Measurements from ENCODE around the gene PSMD13. TPM values are rescaled to one million over a fixed set of nuclear protein-coding genes. Genes with fewer than 3 reads are reported as not detected.

PSMD13 gene
- total and polyA plus RNA-seq, 2 of the 13 experiments (the other 11 are each of a cell fraction or from before 2014, with no cell fraction given), result 83.0 to 117 TPM

DNA sequence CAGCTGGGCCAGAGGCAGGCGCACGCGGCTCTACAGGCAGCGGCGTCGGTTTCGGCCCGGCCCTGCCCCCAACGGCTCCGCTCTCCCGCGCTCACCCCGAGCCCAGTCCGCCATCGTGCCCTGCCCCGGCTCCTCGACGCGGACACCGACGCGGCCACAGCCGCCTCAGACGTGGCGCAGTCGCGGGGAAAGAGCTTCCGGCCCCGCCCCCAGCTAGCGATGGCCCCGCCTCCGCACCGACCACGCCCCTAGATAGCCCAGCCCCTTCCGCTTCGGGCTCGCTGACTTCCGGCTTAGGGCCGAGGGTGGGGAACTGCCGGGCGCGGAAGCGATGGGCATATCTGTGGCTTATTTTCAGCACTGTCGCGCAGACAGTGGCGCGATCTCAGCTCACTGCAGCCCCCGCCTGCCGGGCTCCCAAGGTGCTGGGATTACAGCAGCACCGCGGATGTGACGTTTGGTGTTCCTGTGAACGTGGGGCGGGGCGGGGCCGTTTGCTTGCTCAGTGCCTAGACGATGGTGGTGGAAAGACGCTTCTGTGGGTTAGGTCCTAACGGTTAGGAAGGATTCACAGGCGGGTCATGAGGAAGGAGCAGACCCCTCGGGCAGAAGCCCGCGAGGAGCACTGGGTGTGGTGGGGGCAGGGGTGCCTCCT, 29.4 kb upstream of the PSMD13 start, which contains the start of the genes BET1L and RIC8A (continued):
- peak; percentile 37; the same call in 1 of the 2 replicates for TF ChIP-seq ARHGAP35 (CRISPR knock-in tag; IDR thresholded peaks at IDR 0.05; ENCODE audit: borderline replicate concordance)
- TF ChIP-seq, protein P1, sequence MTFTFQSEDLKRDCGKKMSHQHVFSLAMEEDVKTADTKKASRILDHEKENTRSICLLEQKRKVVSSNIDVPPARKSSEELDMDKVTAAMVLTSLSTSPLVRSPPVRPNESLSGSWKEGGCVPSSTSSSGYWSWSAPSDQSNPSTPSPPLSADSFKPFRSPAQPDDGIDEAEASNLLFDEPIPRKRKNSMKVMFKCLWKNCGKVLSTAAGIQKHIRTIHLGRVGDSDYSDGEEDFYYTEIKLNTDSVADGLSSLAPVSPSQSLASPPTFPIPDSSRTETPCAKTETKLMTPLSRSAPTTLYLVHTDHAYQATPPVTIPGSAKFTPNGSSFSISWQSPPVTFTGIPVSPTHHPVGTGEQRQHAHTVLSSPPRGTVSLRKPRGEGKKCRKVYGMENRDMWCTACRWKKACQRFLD (CRISPR knock-in tag; IDR thresholded peaks at IDR 0.05; ENCODE audit: borderline replicate concordance), result peak; percentile 87; the same call in 1 of the 2 replicates
- TF ChIP-seq, protein P2, sequence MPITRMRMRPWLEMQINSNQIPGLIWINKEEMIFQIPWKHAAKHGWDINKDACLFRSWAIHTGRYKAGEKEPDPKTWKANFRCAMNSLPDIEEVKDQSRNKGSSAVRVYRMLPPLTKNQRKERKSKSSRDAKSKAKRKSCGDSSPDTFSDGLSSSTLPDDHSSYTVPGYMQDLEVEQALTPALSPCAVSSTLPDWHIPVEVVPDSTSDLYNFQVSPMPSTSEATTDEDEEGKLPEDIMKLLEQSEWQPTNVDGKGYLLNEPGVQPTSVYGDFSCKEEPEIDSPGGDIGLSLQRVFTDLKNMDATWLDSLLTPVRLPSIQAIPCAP (CRISPR knock-in tag; IDR thresholded peaks at IDR 0.05; ENCODE audit: low read depth), result no peak
- TF ChIP-seq RXRB (CRISPR knock-in tag; IDR thresholded peaks at IDR 0.05; ENCODE audit: borderline replicate concordance), result no peak; the same call in 1 of the 2 replicates
- TF ChIP-seq KDM5B (CRISPR knock-in tag; IDR thresholded peaks at IDR 0.05; ENCODE audit: borderline replicate concordance), result peak; percentile 79; the same call in 1 of the 2 replicates
- TF ChIP-seq, protein P3, sequence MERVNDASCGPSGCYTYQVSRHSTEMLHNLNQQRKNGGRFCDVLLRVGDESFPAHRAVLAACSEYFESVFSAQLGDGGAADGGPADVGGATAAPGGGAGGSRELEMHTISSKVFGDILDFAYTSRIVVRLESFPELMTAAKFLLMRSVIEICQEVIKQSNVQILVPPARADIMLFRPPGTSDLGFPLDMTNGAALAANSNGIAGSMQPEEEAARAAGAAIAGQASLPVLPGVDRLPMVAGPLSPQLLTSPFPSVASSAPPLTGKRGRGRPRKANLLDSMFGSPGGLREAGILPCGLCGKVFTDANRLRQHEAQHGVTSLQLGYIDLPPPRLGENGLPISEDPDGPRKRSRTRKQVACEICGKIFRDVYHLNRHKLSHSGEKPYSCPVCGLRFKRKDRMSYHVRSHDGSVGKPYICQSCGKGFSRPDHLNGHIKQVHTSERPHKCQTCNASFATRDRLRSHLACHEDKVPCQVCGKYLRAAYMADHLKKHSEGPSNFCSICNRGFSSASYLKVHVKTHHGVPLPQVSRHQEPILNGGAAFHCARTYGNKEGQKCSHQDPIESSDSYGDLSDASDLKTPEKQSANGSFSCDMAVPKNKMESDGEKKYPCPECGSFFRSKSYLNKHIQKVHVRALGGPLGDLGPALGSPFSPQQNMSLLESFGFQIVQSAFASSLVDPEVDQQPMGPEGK (CRISPR knock-in tag; IDR thresholded peaks at IDR 0.05), result peak; percentile 61
- TF ChIP-seq ZNF230 (CRISPR knock-in tag; IDR thresholded peaks at IDR 0.05), result no peak
- TF ChIP-seq ZNF143 (CRISPR knock-in tag; IDR thresholded peaks at IDR 0.05), result peak; percentile 77
- no peak for TF ChIP-seq ZNF382 (CRISPR knock-in tag; IDR thresholded peaks at IDR 0.05; ENCODE audit: borderline replicate concordance)
- peak; percentile 89 for TF ChIP-seq MAZ (IDR thresholded peaks at IDR 0.05; ENCODE audit: borderline replicate concordance, low read depth, low read length)
- TF ChIP-seq MAZ (CRISPR knock-in tag; IDR thresholded peaks at IDR 0.05; ENCODE audit: low read depth), result peak; percentile 93
- TF ChIP-seq ZBTB20 (CRISPR knock-in tag; IDR thresholded peaks at IDR 0.05; ENCODE audit: borderline replicate concordance, low read depth), result no peak
- 0 out of 2 replicates have a peak, but pooled peaks have one; percentile 3 for TF ChIP-seq STAG1 (CRISPR knock-in tag; IDR thresholded peaks at IDR 0.05)
- TF ChIP-seq, protein P4, sequence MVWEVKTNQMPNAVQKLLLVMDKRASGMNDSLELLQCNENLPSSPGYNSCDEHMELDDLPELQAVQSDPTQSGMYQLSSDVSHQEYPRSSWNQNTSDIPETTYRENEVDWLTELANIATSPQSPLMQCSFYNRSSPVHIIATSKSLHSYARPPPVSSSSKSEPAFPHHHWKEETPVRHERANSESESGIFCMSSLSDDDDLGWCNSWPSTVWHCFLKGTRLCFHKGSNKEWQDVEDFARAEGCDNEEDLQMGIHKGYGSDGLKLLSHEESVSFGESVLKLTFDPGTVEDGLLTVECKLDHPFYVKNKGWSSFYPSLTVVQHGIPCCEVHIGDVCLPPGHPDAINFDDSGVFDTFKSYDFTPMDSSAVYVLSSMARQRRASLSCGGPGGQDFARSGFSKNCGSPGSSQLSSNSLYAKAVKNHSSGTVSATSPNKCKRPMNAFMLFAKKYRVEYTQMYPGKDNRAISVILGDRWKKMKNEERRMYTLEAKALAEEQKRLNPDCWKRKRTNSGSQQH (CRISPR knock-in tag; IDR thresholded peaks at IDR 0.05; ENCODE audit: low read depth), result peak; percentile 66; the same call in 1 of the 2 replicates
- no peak; the same call in 1 of the 2 replicates for TF ChIP-seq CCDC6 (CRISPR knock-in tag; IDR thresholded peaks at IDR 0.05)
- TF ChIP-seq CAMTA2 (CRISPR knock-in tag; IDR thresholded peaks at IDR 0.05; ENCODE audit: borderline replicate concordance), result 0 out of 2 replicates have a peak, but pooled peaks have one; percentile 95
- peak; percentile 92 for TF ChIP-seq ZGPAT (CRISPR knock-in tag; IDR thresholded peaks at IDR 0.05)
- peak; percentile 77; the same call in 1 of the 2 replicates for TF ChIP-seq ZBTB7A (CRISPR knock-in tag; IDR thresholded peaks at IDR 0.05)
- TF ChIP-seq HNRNPUL1 (IDR thresholded peaks at IDR 0.05; ENCODE audit: low read depth, low read length), result no peak
- TF ChIP-seq KDM3A (CRISPR knock-in tag; IDR thresholded peaks at IDR 0.05; ENCODE audit: low read depth), result peak; percentile 73
- TF ChIP-seq MBNL3 (CRISPR knock-in tag; conservative IDR thresholded peaks at IDR 0.05), result no peak
- no peak; the same call in 1 of the 2 replicates for TF ChIP-seq BRCA1 (CRISPR knock-in tag; IDR thresholded peaks at IDR 0.05)
- no peak for TF ChIP-seq TAF15 (IDR thresholded peaks at IDR 0.05; ENCODE audit: low read depth, low read length, poor library complexity, severe bottlenecking)

Data from HepG2 (cell line).